Measurements from ENCODE around the gene BTN3A1.

BTN3A1 gene

DNA sequence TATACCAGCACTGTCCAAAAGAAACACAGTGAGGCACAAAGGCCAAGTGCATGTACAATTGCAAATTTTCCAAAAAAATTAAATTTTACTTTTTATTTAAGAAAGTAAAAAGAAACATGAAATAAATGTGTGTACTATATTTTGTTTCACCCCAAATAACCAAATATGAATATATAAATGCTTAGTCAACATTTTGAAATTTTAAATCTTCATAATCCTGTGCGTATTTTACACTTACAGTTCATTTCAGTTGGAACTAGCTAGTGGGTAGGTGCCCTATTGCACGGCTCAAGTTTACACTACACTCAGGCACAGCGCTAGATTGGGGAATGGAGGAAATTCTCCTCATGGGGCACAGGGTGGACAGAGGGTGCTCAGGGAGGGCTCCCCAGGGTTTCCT, 20.3 kb downstream of the BTN3A1 start:
- TF ChIP-seq ESRRG (CRISPR knock-in tag; IDR thresholded peaks at IDR 0.05) (no peak), RARB (CRISPR knock-in tag; IDR thresholded peaks at IDR 0.05) (no peak), CSDC2 (CRISPR knock-in tag; IDR thresholded peaks at IDR 0.05) (no peak), ZNF565 (CRISPR knock-in tag; conservative IDR thresholded peaks at IDR 0.05; ENCODE audit: low read depth) (no peak), ARNTL (CRISPR knock-in tag; IDR thresholded peaks at IDR 0.05; ENCODE audit: borderline replicate concordance, low read depth) (no peak), TOX (CRISPR knock-in tag; IDR thresholded peaks at IDR 0.05; ENCODE audit: borderline replicate concordance) (no peak), PPARA (CRISPR knock-in tag; IDR thresholded peaks at IDR 0.05; ENCODE audit: borderline replicate concordance) (no peak), TCF4 (CRISPR knock-in tag; IDR thresholded peaks at IDR 0.05; ENCODE audit: borderline replicate concordance) (no peak), TSHZ2 (CRISPR knock-in tag; IDR thresholded peaks at IDR 0.05) (no peak), ZFP30 (CRISPR knock-in tag; IDR thresholded peaks at IDR 0.05) (no peak), ISL1 (CRISPR knock-in tag; IDR thresholded peaks at IDR 0.05) (no peak), BACH2 (CRISPR knock-in tag; IDR thresholded peaks at IDR 0.05; ENCODE audit: borderline replicate concordance) (no peak), CREB5 (CRISPR knock-in tag; IDR thresholded peaks at IDR 0.05; ENCODE audit: low read depth) (no peak), ZNF70 (CRISPR knock-in tag; IDR thresholded peaks at IDR 0.05) (no peak)
- TF ChIP-seq, protein P1, sequence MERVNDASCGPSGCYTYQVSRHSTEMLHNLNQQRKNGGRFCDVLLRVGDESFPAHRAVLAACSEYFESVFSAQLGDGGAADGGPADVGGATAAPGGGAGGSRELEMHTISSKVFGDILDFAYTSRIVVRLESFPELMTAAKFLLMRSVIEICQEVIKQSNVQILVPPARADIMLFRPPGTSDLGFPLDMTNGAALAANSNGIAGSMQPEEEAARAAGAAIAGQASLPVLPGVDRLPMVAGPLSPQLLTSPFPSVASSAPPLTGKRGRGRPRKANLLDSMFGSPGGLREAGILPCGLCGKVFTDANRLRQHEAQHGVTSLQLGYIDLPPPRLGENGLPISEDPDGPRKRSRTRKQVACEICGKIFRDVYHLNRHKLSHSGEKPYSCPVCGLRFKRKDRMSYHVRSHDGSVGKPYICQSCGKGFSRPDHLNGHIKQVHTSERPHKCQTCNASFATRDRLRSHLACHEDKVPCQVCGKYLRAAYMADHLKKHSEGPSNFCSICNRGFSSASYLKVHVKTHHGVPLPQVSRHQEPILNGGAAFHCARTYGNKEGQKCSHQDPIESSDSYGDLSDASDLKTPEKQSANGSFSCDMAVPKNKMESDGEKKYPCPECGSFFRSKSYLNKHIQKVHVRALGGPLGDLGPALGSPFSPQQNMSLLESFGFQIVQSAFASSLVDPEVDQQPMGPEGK (CRISPR knock-in tag; IDR thresholded peaks at IDR 0.05; ENCODE audit: borderline replicate concordance): no peak
- no peak for ATAC-seq

DNA sequence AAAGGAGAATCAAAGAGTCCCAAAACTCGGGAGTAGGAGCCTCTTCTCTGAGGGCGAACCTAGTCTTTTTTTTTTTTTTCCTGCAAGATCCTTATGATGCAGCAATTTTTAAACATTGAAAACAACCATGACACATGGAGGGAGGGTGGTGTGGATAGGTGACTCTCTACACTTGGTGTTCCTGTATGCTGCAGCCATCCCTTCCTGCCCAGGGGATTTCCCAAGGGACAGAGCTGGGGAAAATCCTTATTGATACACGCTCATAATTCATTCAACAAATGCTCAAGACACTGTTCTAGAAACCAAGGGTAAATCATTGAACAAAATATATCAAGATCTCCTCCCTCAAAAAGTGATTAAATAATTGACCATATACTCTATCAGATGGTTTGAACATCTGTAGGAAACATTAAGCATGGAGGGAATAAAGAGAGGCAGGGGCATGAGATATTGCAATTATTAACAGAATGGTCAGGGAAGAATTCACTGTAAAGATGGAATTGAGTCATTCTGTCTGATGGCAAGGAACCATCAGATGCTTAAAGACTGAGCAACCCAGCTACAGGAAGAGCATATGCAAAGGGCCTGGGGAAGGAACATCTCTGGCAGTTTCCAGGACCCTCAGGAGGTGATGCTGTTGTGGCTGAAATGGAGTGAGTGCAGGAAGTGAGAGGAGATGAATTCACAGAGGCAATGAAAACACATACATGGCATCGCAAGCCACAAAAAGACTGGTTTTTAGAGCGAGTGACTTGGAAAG, 24.8 kb downstream of the BTN3A1 start:
- ATAC-seq: no peak
- no peak for TF ChIP-seq OSR1 (CRISPR knock-in tag; IDR thresholded peaks at IDR 0.05)
- TF ChIP-seq CREB5 (CRISPR knock-in tag; IDR thresholded peaks at IDR 0.05; ENCODE audit: low read depth): no peak
- TF ChIP-seq ZNF70 (CRISPR knock-in tag; IDR thresholded peaks at IDR 0.05): no peak
- no peak for TF ChIP-seq ZNF8 (CRISPR knock-in tag; IDR thresholded peaks at IDR 0.05)
- no peak for TF ChIP-seq SNAI2 (CRISPR knock-in tag; IDR thresholded peaks at IDR 0.05)
- TF ChIP-seq ISL1 (CRISPR knock-in tag; IDR thresholded peaks at IDR 0.05): no peak
- TF ChIP-seq ARNTL (CRISPR knock-in tag; IDR thresholded peaks at IDR 0.05; ENCODE audit: borderline replicate concordance, low read depth): no peak
- no peak for TF ChIP-seq TOX (CRISPR knock-in tag; IDR thresholded peaks at IDR 0.05; ENCODE audit: borderline replicate concordance)
- no peak for TF ChIP-seq TCF4 (CRISPR knock-in tag; IDR thresholded peaks at IDR 0.05; ENCODE audit: borderline replicate concordance)
- TF ChIP-seq ZNF565 (CRISPR knock-in tag; conservative IDR thresholded peaks at IDR 0.05; ENCODE audit: low read depth): no peak
- no peak for TF ChIP-seq ESRRG (CRISPR knock-in tag; IDR thresholded peaks at IDR 0.05)

- TF ChIP-seq, protein P2, sequence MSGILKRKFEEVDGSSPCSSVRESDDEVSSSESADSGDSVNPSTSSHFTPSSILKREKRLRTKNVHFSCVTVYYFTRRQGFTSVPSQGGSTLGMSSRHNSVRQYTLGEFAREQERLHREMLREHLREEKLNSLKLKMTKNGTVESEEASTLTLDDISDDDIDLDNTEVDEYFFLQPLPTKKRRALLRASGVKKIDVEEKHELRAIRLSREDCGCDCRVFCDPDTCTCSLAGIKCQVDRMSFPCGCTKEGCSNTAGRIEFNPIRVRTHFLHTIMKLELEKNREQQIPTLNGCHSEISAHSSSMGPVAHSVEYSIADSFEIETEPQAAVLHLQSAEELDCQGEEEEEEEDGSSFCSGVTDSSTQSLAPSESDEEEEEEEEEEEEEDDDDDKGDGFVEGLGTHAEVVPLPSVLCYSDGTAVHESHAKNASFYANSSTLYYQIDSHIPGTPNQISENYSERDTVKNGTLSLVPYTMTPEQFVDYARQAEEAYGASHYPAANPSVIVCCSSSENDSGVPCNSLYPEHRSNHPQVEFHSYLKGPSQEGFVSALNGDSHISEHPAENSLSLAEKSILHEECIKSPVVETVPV (CRISPR knock-in tag; IDR thresholded peaks at IDR 0.05): no peak
- TF ChIP-seq, protein P1 (CRISPR knock-in tag; IDR thresholded peaks at IDR 0.05; ENCODE audit: borderline replicate concordance): no peak
- no peak for ATAC-seq
These were observed 25.4 kb downstream of the BTN3A1 start for GRCh38 chr6:26427451-26427809.
